ENCODE data around the gene LGALS9.
"Not testable (repeated sequence)": the region's sequence is repeated elsewhere in the genome, so short reads cannot be mapped to it uniquely, and the experiment has no call there.

The LGALS9 gene

GRCh38 chr17:27629260-27629659 is 1.7 kb upstream of the LGALS9 start:
- not testable (repeated sequence) for DNase-seq (ENCODE audit: low read depth)

GRCh38 chr17:27631411-27631760 is 398 bp downstream of the LGALS9 start:
- DNase-seq (ENCODE audit: low read depth), result no peak

- no peak for DNase-seq (ENCODE audit: low read depth)
Measured at GRCh38 chr17:27631897-27632725, 1.1 kb downstream of the LGALS9 start.

- DNase-seq (ENCODE audit: low read depth), result not testable (repeated sequence)
Measured at GRCh38 chr17:27632766-27633165, 1.8 kb downstream of the LGALS9 start.

GRCh38 chr17:27633312-27634025 is 2.5 kb downstream of the LGALS9 start:
- no peak for DNase-seq (ENCODE audit: low read depth)

GRCh38 chr17:27634026-27634335 is 3.0 kb downstream of the LGALS9 start:
- no peak for DNase-seq (ENCODE audit: low read depth)

- no peak for DNase-seq (ENCODE audit: low read depth)
Measured at GRCh38 chr17:27634776-27635175, 3.8 kb downstream of the LGALS9 start.

- no peak for DNase-seq (ENCODE audit: low read depth)
Measured at GRCh38 chr17:27635275-27635823, 4.4 kb downstream of the LGALS9 start.

GRCh38 chr17:27636005-27636520 is 5.1 kb downstream of the LGALS9 start:
- DNase-seq (ENCODE audit: low read depth), result not testable (repeated sequence)

GRCh38 chr17:27637818-27638217 is 6.8 kb downstream of the LGALS9 start:
- not testable (repeated sequence) for DNase-seq (ENCODE audit: low read depth)

GRCh38 chr17:27638415-27638914 is 7.5 kb downstream of the LGALS9 start:
- DNase-seq (ENCODE audit: low read depth), result not testable (repeated sequence)

- no peak for DNase-seq (ENCODE audit: low read depth)
Measured at GRCh38 chr17:27640790-27641189, 9.8 kb downstream of the LGALS9 start.

GRCh38 chr17:27644586-27644985 is 13.6 kb downstream of the LGALS9 start:
- no peak for DNase-seq (ENCODE audit: low read depth)

- not testable (repeated sequence) for DNase-seq (ENCODE audit: low read depth)
Measured at GRCh38 chr17:27645621-27646020, 14.6 kb downstream of the LGALS9 start.

GRCh38 chr17:27646232-27646631 is 15.2 kb downstream of the LGALS9 start:
- no peak for DNase-seq (ENCODE audit: low read depth)

GRCh38 chr17:27647765-27648164 is 16.8 kb downstream of the LGALS9 start:
- no peak for DNase-seq (ENCODE audit: low read depth)

- DNase-seq (ENCODE audit: low read depth), result not testable (repeated sequence)
Measured at GRCh38 chr17:27649111-27649571, 18.2 kb downstream of the LGALS9 start.

GRCh38 chr17:27649929-27650328 is 18.9 kb downstream of the LGALS9 start:
- no peak for DNase-seq (ENCODE audit: low read depth)

- DNase-seq (ENCODE audit: low read depth), result no peak
Measured at GRCh38 chr17:27650836-27651235, 19.8 kb downstream of the LGALS9 start.

- peak; percentile 45 for DNase-seq (ENCODE audit: low read depth)
Measured at GRCh38 chr17:27651411-27652345, 20.7 kb downstream of the LGALS9 start.

- DNase-seq (ENCODE audit: low read depth), result not testable (repeated sequence)
Measured at GRCh38 chr17:27653449-27653971, 22.5 kb downstream of the LGALS9 start.

Data from stimulated activated CD8-positive, alpha-beta memory T cell treated with anti-CD3 and anti-CD28 coated beads, Interleukin-12 subunit alpha, Interleukin-12 subunit beta, amount 100 ng/mL, for 1 hour (primary cell).